Kidney epithelial cell (primary cell): ENCODE results near the gene STX2. TPM values are rescaled to one million over a fixed set of nuclear protein-coding genes. Genes with fewer than 3 reads are reported as not detected.
"Not testable (repeated sequence)": the region's sequence is repeated elsewhere in the genome, so short reads cannot be mapped to it uniquely, and the experiment has no call there.

Source experiments
- DNase-seq: peaks from one replicate; pipeline ENCODE4 v3.0.0-alpha.2; 2010; ENCODE audit warnings: low read depth
- H3K27me3 ChIP-seq: 2 replicates; pipeline ENCODE4 v1.6.0; 2011; ENCODE audit warnings: low read length; ENCODE audit not compliant: control insufficient read depth, insufficient read depth
- H3K36me3 ChIP-seq: 2 replicates; pipeline ENCODE4 v1.5.1; 2011; ENCODE audit warnings: low read length; ENCODE audit not compliant: control insufficient read depth, insufficient read depth
- H3K4me3 ChIP-seq: 2 replicates; pipeline ENCODE4 v1.5.1; 2011; ENCODE audit warnings: low read depth, mild to moderate bottlenecking, control low read depth, low read length
- total RNA-seq: library from RNA; depleted of rRNA; stranded (reverse); fragments of >200 nt; gene quantifications from 2 replicates; pipeline ENCODE4 v1.2.3, GENCODE V29; 2015
- TF ChIP-seq, protein P1 (sequence below): IDR thresholded peaks from 2 replicates; pipeline ENCODE4 v1.5.1; 2011; ENCODE audit warnings: mild to moderate bottlenecking, moderate library complexity, low read length, control low read depth, inconsistent platforms; ENCODE audit not compliant: insufficient read depth, poor library complexity, severe bottlenecking

STX2 gene
- total RNA-seq = 19.4 and 24.4 TPM in 2 replicates

DNA sequence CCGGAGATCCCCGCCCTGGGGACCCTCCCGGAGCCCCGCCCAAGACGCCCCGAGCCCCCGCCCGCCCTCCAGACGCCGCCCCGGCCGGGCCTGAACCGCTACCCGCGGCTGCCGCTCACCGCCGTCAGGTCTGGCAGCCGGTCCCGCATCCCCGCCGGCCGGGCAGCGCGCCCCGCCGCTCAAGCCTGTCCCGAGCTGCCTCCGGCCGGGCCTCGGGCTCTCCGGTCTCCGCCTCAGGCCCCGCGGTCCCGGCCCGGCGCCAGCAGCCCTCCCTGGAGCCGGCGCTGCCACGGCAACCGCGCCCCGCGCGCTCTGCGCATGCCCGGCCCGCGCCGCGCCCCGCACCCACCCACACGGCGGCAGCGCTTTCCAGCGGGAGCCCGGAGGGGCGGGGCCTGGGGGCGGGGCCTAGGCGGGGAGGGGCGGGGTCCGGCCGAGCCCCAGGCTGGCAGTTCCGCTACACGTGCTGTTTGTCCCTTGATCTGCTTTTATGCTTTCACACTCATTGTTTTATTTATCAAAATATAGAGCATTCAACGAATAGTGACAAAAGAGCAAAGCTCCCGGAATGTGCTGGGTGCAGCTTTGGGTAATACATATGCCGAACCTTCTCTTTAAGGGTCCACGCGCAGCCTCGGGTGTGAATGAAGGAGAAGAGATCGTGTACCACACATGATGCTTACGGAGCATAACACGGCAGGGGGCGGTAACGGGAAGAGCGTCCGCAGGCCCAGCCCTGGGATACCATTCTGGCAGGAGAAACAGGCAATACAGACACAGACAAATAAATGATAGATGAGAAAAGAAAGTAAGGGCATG is at the start of gene STX2:
STX2 (minus strand) TSS at position 300 of the 819 bp plus-strand sequence; CDS start at position 149, 151 bp downstream.
- H3K4me3 ChIP-seq = peak within 1 kb of the TSS; percentile 87
- H3K27me3 ChIP-seq = no peaks in the 10 kb centered on the region
- TF ChIP-seq, protein P1, sequence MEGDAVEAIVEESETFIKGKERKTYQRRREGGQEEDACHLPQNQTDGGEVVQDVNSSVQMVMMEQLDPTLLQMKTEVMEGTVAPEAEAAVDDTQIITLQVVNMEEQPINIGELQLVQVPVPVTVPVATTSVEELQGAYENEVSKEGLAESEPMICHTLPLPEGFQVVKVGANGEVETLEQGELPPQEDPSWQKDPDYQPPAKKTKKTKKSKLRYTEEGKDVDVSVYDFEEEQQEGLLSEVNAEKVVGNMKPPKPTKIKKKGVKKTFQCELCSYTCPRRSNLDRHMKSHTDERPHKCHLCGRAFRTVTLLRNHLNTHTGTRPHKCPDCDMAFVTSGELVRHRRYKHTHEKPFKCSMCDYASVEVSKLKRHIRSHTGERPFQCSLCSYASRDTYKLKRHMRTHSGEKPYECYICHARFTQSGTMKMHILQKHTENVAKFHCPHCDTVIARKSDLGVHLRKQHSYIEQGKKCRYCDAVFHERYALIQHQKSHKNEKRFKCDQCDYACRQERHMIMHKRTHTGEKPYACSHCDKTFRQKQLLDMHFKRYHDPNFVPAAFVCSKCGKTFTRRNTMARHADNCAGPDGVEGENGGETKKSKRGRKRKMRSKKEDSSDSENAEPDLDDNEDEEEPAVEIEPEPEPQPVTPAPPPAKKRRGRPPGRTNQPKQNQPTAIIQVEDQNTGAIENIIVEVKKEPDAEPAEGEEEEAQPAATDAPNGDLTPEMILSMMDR = peak; percentile 37
- DNase-seq = no peak
- no peaks in the 10 kb centered on the region for H3K36me3 ChIP-seq

DNA sequence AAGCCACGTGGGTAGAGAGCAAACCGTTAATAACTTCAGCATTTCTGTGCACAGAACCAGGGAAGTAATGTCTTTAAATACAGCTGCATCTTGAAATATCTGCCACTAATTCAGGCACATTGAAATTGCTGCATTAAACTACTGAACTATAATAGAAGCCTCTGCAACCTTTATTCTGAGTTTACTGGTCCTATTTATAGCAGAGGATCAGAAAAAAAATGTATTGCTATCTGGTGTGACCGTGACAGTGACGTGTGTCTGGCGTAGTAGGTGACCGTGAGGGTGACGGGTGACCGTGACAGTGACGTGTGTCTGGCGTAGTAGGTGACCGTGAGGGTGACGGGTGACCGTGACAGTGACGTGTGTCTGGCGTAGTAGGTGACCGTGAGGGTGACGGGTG is 48.1 kb upstream of the STX2 start:
- not testable (repeated sequence) for H3K4me3 ChIP-seq

DNA sequence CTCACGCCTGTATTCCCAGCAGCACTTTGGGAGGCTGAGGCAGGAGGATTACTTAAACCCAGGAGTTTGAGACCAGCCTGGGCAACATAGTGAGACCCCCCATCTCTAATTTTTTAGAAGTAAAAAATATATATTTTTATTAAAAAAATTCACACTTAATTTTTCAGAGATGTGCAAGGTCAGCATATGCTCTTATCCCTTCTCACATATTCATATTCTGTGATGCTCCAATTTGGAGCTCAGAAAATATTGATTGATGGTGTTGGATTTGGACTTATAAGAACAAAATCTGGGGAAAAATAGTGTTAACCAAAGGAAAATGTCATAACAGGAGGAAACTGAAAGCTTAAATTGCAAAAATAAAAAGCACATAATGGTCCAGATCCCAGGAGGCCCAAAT is 42.5 kb upstream of the STX2 start:
- TF ChIP-seq, protein P1 = no peak
- Histone ChIP-seq H3K36me3 (no peaks in the 10 kb centered on the region), H3K27me3 (peaks cover 6% of the 10 kb centered on the region), H3K4me3 (no peak overlapping the region)
- no peak for DNase-seq

More for the DNA sequence above, 48.1 kb upstream of the STX2 start:
- not testable (repeated sequence) for H3K27me3 ChIP-seq, DNase-seq, H3K36me3 ChIP-seq

DNA sequence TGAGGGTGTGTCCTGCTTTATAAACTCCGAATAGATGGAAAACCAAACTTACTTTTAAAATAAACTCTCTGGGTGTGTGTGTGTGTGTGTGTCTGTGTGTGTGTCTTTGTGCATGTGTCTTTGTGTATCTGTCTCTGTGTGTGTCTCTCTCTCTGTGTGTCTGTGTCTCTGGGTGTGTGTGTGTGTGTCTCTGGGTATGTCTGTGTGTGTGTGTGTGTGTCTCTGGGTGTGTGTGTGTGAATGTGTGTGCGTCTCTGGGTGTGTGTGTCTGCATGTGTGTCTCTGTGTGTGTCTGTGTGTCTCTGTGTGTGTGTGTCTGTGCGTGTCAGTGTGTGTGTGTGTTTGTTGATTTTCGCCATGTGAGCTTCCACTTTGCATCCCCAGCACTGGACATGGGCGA is 42.0 kb upstream of the STX2 start:
- TF ChIP-seq, protein P1 = no peak
- DNase-seq = no peak
- H3K27me3 ChIP-seq = peaks cover 6% of the 10 kb centered on the region
- H3K4me3 ChIP-seq = no peak overlapping the region
- peaks cover 1% of the 10 kb centered on the region for H3K36me3 ChIP-seq

DNA sequence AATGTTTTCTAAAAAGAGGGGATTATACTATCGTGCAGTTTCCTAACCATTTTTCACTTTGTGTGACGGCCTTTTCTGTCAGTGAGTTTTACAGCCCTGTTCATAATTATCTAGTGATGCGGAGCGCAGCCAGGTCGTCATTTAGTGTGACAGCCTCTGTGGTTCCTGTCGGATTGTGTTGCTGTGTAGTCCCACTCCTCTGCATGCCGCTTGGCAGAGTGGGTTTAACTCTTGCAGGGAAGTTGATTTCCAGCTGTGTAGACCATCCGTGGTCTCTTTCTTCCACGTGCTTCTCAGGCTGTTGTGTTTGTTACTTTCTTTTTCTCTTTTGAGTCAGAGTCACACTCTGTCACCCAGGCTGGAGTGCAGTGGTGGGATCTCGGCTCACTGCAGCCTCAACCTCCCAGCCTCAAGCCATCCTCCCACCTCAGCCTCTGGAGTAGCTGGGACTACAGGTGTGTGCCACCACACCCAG is 41.4 kb upstream of the STX2 start:
- peaks cover 6% of the 10 kb centered on the region for H3K27me3 ChIP-seq
- H3K36me3 ChIP-seq = peaks cover 1% of the 10 kb centered on the region
- peak overlapping the region; percentile 11 for H3K4me3 ChIP-seq
- DNase-seq = no peak
- TF ChIP-seq, protein P1 = no peak

DNA sequence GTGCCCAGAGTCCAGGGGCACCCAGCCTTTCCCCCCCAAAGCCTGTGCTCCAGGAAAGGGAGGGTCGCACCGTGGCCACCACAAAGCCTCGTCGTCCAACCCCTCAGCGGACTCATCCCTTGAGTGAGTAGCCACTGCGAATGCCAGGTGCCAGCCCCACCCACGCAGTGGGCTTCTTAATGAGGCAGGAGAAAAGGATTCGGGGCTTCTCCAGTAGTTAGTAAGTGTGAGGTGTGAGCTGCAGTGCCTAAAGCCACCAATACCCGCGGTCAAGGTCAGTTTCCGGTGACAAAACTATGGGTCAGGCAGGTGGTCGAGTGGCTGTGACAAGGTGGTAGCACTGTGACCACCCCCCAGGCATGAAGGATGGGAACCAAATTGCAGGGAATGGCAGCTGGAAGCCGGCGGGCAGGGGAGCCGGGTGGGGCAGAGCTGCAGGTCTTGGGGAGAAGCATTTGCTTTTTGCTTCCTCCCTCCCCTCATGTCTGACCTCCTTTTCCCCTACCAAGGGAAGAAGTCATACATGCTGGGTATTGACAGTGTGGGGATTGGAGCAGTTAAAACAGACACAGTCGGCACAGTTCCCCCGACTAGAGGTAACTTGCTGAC is 40.8 kb upstream of the STX2 start:
- TF ChIP-seq, protein P1 = no peak
- H3K4me3 ChIP-seq = no peak overlapping the region
- H3K36me3 ChIP-seq = peaks cover 1% of the 10 kb centered on the region
- no peak for DNase-seq
- peaks cover 6% of the 10 kb centered on the region for H3K27me3 ChIP-seq
